AG04450 (cell line): Measurements from ENCODE around the gene TTLL6. TPM values are rescaled to one million over a fixed set of nuclear protein-coding genes. Genes with fewer than 3 reads are reported as not detected.

Experiments
- CTCF ChIA-PET: fragments of 300-600, 350-600 bp; formaldehyde crosslinking; extraction: SDS; loops from one replicate; lab custom pipeline; 2022; ENCODE audit warnings: antibody characterized with exemption, inconsistent platforms; lab: Charles Lee
- POLR2A ChIA-PET: fragments of 350-600 bp; formaldehyde crosslinking; extraction: SDS; loops from one replicate; lab custom pipeline; 2021; ENCODE audit warnings: antibody characterized with exemption, inconsistent platforms; lab: Yijun Ruan, JAX
- DNase-seq: peaks from one replicate; pipeline ENCODE4 v3.0.0-alpha.2; 2011; ENCODE audit warnings: low read depth, low spot score
- H3K27ac ChIP-seq: one replicate; pipeline ENCODE4 v1.5.1; 2012; ENCODE audit warnings: low read depth, low read length, control low read depth
- H3K27me3 ChIP-seq: one replicate; pipeline ENCODE4 v1.6.0; 2012; ENCODE audit warnings: low read length; ENCODE audit not compliant: control insufficient read depth, insufficient read depth
- H3K4me3 ChIP-seq: 2 replicates; pipeline ENCODE4 v1.5.1; 2011; ENCODE audit warnings: mild to moderate bottlenecking, low read depth, low read length, control low read depth
- H3K9me3 ChIP-seq: 2 replicates; pipeline ENCODE4 v1.5.1; 2012; ENCODE audit warnings: low read length; ENCODE audit not compliant: control insufficient read depth, insufficient read depth
- CTCF ChIP-seq: IDR thresholded peaks from 2 replicates; pipeline ENCODE4 v1.5.1; 2011; ENCODE audit warnings: low read depth, low read length, control low read depth, inconsistent platforms
- polyA plus RNA-seq: library from polyadenylated mRNA; depleted of rRNA; stranded (reverse); fragments of >200 nt; gene quantifications from 2 replicates; pipeline ENCODE4 v1.2.3, GENCODE V29; 2011

Gene TTLL6
- polyA plus RNA-seq, 1 experiment, result 0.04 TPM

GRCh38 chr17:48745381-48746275 is 71.4 kb downstream of the TTLL6 start:
- ChIA-PET POLR2A (interaction anchor here (0.6 kb wide), 1 partner anchor 17 kb away, joined by 4 read pairs; the partner anchor contains the start of gene HOXB13), CTCF (interaction anchor here (1.1 to 3.2 kb wide), 2 partner anchors 22 to 46 kb away, joined by 9 to 11 read pairs; no protein-coding TSS in a partner anchor)
- no peak for TF ChIP-seq CTCF
- H3K9me3 ChIP-seq, result peaks cover 6% of the 10 kb centered on the region; the same call in 1 of the 2 replicates
- no peak for DNase-seq
- H3K27ac ChIP-seq, result no peak overlapping the region
- peaks cover 92% of the 10 kb centered on the region for H3K27me3 ChIP-seq
- H3K4me3 ChIP-seq, result no peak overlapping the region

GRCh38 chr17:48740537-48740936 is 76.5 kb downstream of the TTLL6 start:
- Histone ChIP-seq H3K4me3 (no peak overlapping the region), H3K9me3 (no peaks in the 10 kb centered on the region; the same call in 1 of the 2 replicates), H3K27ac (no peak overlapping the region), H3K27me3 (peaks cover 92% of the 10 kb centered on the region)
- POLR2A ChIA-PET, result no interaction called here
- CTCF ChIA-PET, result no interaction called here
- DNase-seq, result no peak
- no peak for TF ChIP-seq CTCF

GRCh38 chr17:48738803-48739526 is 78.1 kb downstream of the TTLL6 start:
- DNase-seq, result no peak
- Histone ChIP-seq H3K27ac (no peak overlapping the region), H3K27me3 (peaks cover 94% of the 10 kb centered on the region), H3K9me3 (no peaks in the 10 kb centered on the region; the same call in 1 of the 2 replicates), H3K4me3 (no peak overlapping the region)
- no peak for TF ChIP-seq CTCF
- ChIA-PET CTCF (interaction anchor here (0.7 to 1.1 kb wide), 2 partner anchors 14 to 60 kb away, joined by 3 to 4 read pairs; no protein-coding TSS in a partner anchor), POLR2A (no interaction called here)

- Histone ChIP-seq H3K9me3 (no peaks in the 10 kb centered on the region; the same call in 1 of the 2 replicates), H3K27ac (no peak overlapping the region), H3K4me3 (no peak overlapping the region), H3K27me3 (peaks cover 93% of the 10 kb centered on the region)
- ChIA-PET CTCF (interaction anchor here (2.6 kb wide), 1 partner anchor 14 kb away, joined by 11 read pairs; no protein-coding TSS in a partner anchor), POLR2A (no interaction called here)
- TF ChIP-seq CTCF, result no peak
- no peak for DNase-seq
These were observed 78.6 kb downstream of the TTLL6 start for GRCh38 chr17:48738424-48738802.
